Neuronal stem cell (in vitro differentiated cells): ENCODE measurements around the gene PTPN14. TPM values are rescaled to one million over a fixed set of nuclear protein-coding genes. Genes with fewer than 3 reads are reported as not detected.
"Not testable (repeated sequence)": the region's sequence is repeated elsewhere in the genome, so short reads cannot be mapped to it uniquely, and the experiment has no call there.

ENCODE experiments used
- DNase-seq: peaks from one replicate; pipeline ENCODE4 v3.0.0-alpha.2; 2013; ENCODE audit warnings: low spot score
- H2AFZ ChIP-seq: one replicate; pipeline ENCODE4 v1.6.1; 2013; ENCODE audit warnings: mild to moderate bottlenecking, low read length, inconsistent platforms
- H2AK5ac ChIP-seq: 2 replicates; pipeline ENCODE4 v1.6.1; 2013; ENCODE audit warnings: low read depth, mild to moderate bottlenecking, inconsistent platforms, low read length, moderate library complexity, mixed read lengths
- H2BK120ac ChIP-seq: 2 replicates; pipeline ENCODE4 v1.6.1; 2013; ENCODE audit warnings: low read depth, mild to moderate bottlenecking, inconsistent platforms, low read length, moderate library complexity, mixed read lengths
- H2BK12ac ChIP-seq: one replicate; pipeline ENCODE4 v1.6.1; 2013; ENCODE audit warnings: low read length, inconsistent platforms
- H2BK15ac ChIP-seq: 2 replicates; pipeline ENCODE4 v1.6.1; 2013; ENCODE audit warnings: mild to moderate bottlenecking, low read length, inconsistent platforms, mixed read lengths
- H2BK5ac ChIP-seq: one replicate; pipeline ENCODE4 v1.6.1; 2013; ENCODE audit warnings: inconsistent platforms, mild to moderate bottlenecking, low read length, moderate library complexity
- H3K14ac ChIP-seq: one replicate; pipeline ENCODE4 v1.6.1; 2013; ENCODE audit warnings: low read length, inconsistent platforms
- H3K18ac ChIP-seq: 2 replicates; pipeline ENCODE4 v1.6.1; 2013; ENCODE audit warnings: low read length, inconsistent platforms
- H3K23ac ChIP-seq: 2 replicates; pipeline ENCODE4 v1.6.1; 2013; ENCODE audit warnings: low read depth, mild to moderate bottlenecking, mixed read lengths, low read length, inconsistent platforms; ENCODE audit not compliant: poor library complexity
- H3K27ac ChIP-seq: replicated peaks from 3 replicates; pipeline ENCODE4 v1.5.1; 2013; ENCODE audit warnings: low read length, inconsistent platforms
- H3K27me3 ChIP-seq, 3 experiments: 2 replicates each; pipeline ENCODE4 v1.6.1; 2013; ENCODE audit warnings: low read length in 3 of 3, mild to moderate bottlenecking in 2 of 3, inconsistent platforms in 1 of 3, low read depth in 1 of 3, mixed read lengths in 1 of 3, moderate library complexity in 1 of 3; ENCODE audit not compliant: control insufficient read depth in 3 of 3, insufficient read depth in 3 of 3
- H3K36me3 ChIP-seq, 2 donors: replicated peaks in 1 of 2; 2 replicates each; pipeline ENCODE4 v1.6.1; 2013; ENCODE audit warnings: low read length in 2 of 2; ENCODE audit not compliant: control insufficient read depth in 2 of 2, insufficient read depth in 2 of 2
- H3K4ac ChIP-seq: 2 replicates; pipeline ENCODE4 v1.6.1; 2013; ENCODE audit warnings: inconsistent platforms, mild to moderate bottlenecking, low read length, moderate library complexity
- H3K4me1 ChIP-seq, 2 donors: 1 replicate in 1 of 2; 2 replicates in 1 of 2; pipeline ENCODE4 v1.6.1; 2013; ENCODE audit warnings: low read length in 2 of 2, low read depth in 1 of 2; ENCODE audit not compliant: control insufficient read depth in 2 of 2, insufficient read depth in 1 of 2
- H3K4me2 ChIP-seq: one replicate; pipeline ENCODE4 v1.6.1; 2013; ENCODE audit warnings: mild to moderate bottlenecking, low read length, inconsistent platforms; ENCODE audit not compliant: insufficient read depth, poor library complexity, severe bottlenecking
- H3K4me3 ChIP-seq, 2 donors: 2 replicates each; pipeline ENCODE4 v1.5.1; 2013; ENCODE audit warnings: low read length in 2 of 2, mild to moderate bottlenecking in 2 of 2, inconsistent platforms in 1 of 2, moderate library complexity in 1 of 2
- H3K79me1 ChIP-seq: one replicate; pipeline ENCODE4 v1.6.1; 2013; ENCODE audit warnings: low read depth, mild to moderate bottlenecking, inconsistent platforms, low read length, moderate library complexity
- H3K9ac ChIP-seq: one replicate; pipeline ENCODE4 v1.6.1; 2013; ENCODE audit warnings: mild to moderate bottlenecking, low read depth, low read length, inconsistent platforms; ENCODE audit not compliant: poor library complexity
- H3K9me3 ChIP-seq, 2 donors: replicated peaks in 1 of 2; 2 replicates each; pipeline versions ENCODE3 to v1.6.1; 2013; ENCODE audit warnings: low read length in 2 of 2, mild to moderate bottlenecking in 2 of 2, inconsistent platforms in 1 of 2, low read depth in 1 of 2, mixed read lengths in 1 of 2, moderate library complexity in 1 of 2; ENCODE audit not compliant: control insufficient read depth in 2 of 2, insufficient read depth in 1 of 2
- H4K8ac ChIP-seq: one replicate; pipeline ENCODE4 v1.6.1; 2013; ENCODE audit warnings: low read depth, mild to moderate bottlenecking, inconsistent platforms, low read length, moderate library complexity
- H4K91ac ChIP-seq: one replicate; pipeline ENCODE4 v1.6.1; 2013; ENCODE audit warnings: low read length, low read depth, mild to moderate bottlenecking, inconsistent platforms; ENCODE audit not compliant: poor library complexity
- WGBS, 2 donors: extraction: QIAGEN DNeasy Blood & Tissue Kit; methylation state at CpG; one replicate each; pipeline ENCODE4 v1.1.7; 2013; ENCODE audit warnings: missing lambda C conversion rate in 2 of 2, mixed read lengths in 1 of 2; ENCODE audit not compliant: insufficient read length in 2 of 2, insufficient replicate concordance in 1 of 2; ENCODE audit errors: extremely low coverage in 2 of 2; 5-methylcytosine and 5-hydroxymethylcytosine counted together
- polyA plus RNA-seq, 2 experiments: library from polyadenylated mRNA; stranded (reverse); fragments of 200-250 nt; gene quantifications; one replicate each; pipeline ENCODE4 v1.2.3, GENCODE V29; 2013

Gene PTPN14
- 10.2 TPM for polyA plus RNA-seq (2013, experiment 1 of 2)
- polyA plus RNA-seq (2013, experiment 2 of 2): 11.0 TPM

DNA sequence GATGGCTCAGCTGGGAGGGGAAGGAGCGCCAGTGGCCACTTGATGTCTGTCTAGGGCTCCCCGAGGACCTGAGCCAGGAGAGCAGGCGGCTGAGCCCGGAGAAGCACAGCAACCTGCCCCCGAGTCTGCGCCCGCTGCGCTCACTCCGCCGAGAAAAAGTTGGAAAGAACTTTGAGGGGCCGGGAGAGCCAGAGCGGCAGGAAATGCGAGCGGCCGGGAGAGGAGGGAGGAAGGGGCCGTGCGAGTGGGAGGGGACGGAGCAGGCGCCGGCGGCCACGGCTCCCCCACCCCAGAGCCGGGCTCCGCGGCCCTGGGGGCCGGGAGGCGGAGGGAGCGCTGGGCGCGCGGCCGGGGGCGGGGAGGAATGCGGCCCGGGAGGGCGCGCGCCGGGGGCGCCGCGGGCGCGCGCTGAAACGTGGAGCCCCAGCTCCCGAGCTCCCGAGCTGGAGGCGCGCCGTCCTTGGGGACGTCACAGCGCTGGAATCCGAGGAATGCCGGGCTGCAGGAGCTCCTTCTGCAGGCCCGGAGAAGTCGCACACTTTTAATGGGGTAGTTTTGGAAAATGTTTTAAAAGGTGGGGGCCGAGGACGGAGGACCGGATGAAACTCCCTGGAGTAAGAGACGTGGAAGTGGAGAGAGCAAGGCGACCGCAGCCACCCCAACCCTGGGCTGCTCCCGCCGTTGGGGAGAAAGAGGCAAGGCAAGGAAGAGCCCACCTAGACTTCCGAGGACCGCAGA lies at the start of gene PTPN14:
Gene PTPN14, minus strand, starts transcription at position 167 of the 738 bp plus-strand sequence. CDS start 86,799 bp downstream, outside the sequence.
- no peaks in the 10 kb centered on the region for H3K9me3 ChIP-seq
- H2AK5ac ChIP-seq: peak within 1 kb of the TSS; percentile 67
- H3K9ac ChIP-seq: peak within 1 kb of the TSS; percentile 93
- no peak within 1 kb of the TSS for H2BK12ac ChIP-seq
- peak within 1 kb of the TSS; percentile 95 for H3K27ac ChIP-seq
- H3K27me3 ChIP-seq: no peaks in the 10 kb centered on the region
- H3K4me2 ChIP-seq: peak within 1 kb of the TSS; percentile 88
- peak within 1 kb of the TSS; percentile 64 to 97 for H3K4me3 ChIP-seq
- H3K18ac ChIP-seq: peak within 1 kb of the TSS; percentile 98
- H2BK120ac ChIP-seq: peak within 1 kb of the TSS; percentile 76
- no peaks in the 10 kb centered on the region for H3K36me3 ChIP-seq
- H3K79me1 ChIP-seq: no peaks in the 10 kb centered on the region
- H3K14ac ChIP-seq: peak within 1 kb of the TSS; percentile 65
- H3K4me1 ChIP-seq: peaks cover 11% of the 10 kb centered on the region in 2 donors
- no peak within 1 kb of the TSS for H3K4ac ChIP-seq
- H4K91ac ChIP-seq: peak within 1 kb of the TSS; percentile 3
- peak within 1 kb of the TSS; percentile 66 for H4K8ac ChIP-seq
- peak within 1 kb of the TSS; percentile 90 for H2AFZ ChIP-seq
- peak; percentile 94 for DNase-seq
- H3K23ac ChIP-seq: peak within 1 kb of the TSS; percentile 90
- peak within 1 kb of the TSS; percentile 58 for H2BK5ac ChIP-seq
- H2BK15ac ChIP-seq: peak within 1 kb of the TSS; percentile 75
- WGBS, 2 donors: no CpG with 5 or more reads among the region's 67 CpGs

GRCh38 chr1:214593158-214593557 lies 41.8 kb upstream of the PTPN14 start:
- Histone ChIP-seq H3K4ac (no peak overlapping the region), H3K36me3 (no peaks in the 10 kb centered on the region), H3K4me3 (no peak overlapping the region), H3K9ac (no peak overlapping the region), H3K23ac (no peak overlapping the region), H2BK15ac (no peak overlapping the region), H2AFZ (no peak overlapping the region), H2BK5ac (no peak overlapping the region), H2BK120ac (no peak overlapping the region), H2AK5ac (no peak overlapping the region), H3K4me2 (no peak overlapping the region), H3K4me1 (no peaks in the 10 kb centered on the region), H3K9me3 (no peaks in the 10 kb centered on the region), H4K91ac (no peak overlapping the region), H3K79me1 (no peaks in the 10 kb centered on the region), H2BK12ac (no peak overlapping the region), H4K8ac (no peak overlapping the region), H3K27ac (no peak overlapping the region), H3K14ac (no peak overlapping the region), H3K27me3 (peaks cover 0 to 4% (median 0%) of the 10 kb centered on the region in 3 experiments), H3K18ac (no peak overlapping the region)
- DNase-seq: no peak

GRCh38 chr1:214591918-214592317 lies 40.5 kb upstream of the PTPN14 start:
- not testable (repeated sequence) for H4K91ac ChIP-seq, H2BK15ac ChIP-seq, H2BK5ac ChIP-seq, H3K9me3 ChIP-seq, H2AFZ ChIP-seq, H3K18ac ChIP-seq, H3K4me3 ChIP-seq, H3K14ac ChIP-seq, H3K27ac ChIP-seq, H2AK5ac ChIP-seq, H3K23ac ChIP-seq, H3K79me1 ChIP-seq, DNase-seq, H3K4me2 ChIP-seq, H3K27me3 ChIP-seq, H3K4ac ChIP-seq, H3K36me3 ChIP-seq, H2BK12ac ChIP-seq, H4K8ac ChIP-seq, H3K9ac ChIP-seq, H2BK120ac ChIP-seq, H3K4me1 ChIP-seq
- no CpG with 5 or more reads among the region's 8 CpGs for WGBS, 2 donors

- H2AFZ ChIP-seq: no peak overlapping the region
- no peak overlapping the region for H4K91ac ChIP-seq
- no peak overlapping the region for H2BK120ac ChIP-seq
- no peak overlapping the region for H3K27ac ChIP-seq
- H3K4me2 ChIP-seq: no peak overlapping the region
- H3K4me3 ChIP-seq: no peak overlapping the region
- H3K9me3 ChIP-seq: no peaks in the 10 kb centered on the region
- no peak overlapping the region for H4K8ac ChIP-seq
- no peak overlapping the region for H2AK5ac ChIP-seq
- H3K4me1 ChIP-seq: no peaks in the 10 kb centered on the region
- no peak overlapping the region for H2BK5ac ChIP-seq
- H3K14ac ChIP-seq: no peak overlapping the region
- 100% methylated on average over 1 of the region's 5 CpGs for WGBS, 2 donors
- H3K23ac ChIP-seq: no peak overlapping the region
- no peak overlapping the region for H2BK15ac ChIP-seq
- no peaks in the 10 kb centered on the region for H3K79me1 ChIP-seq
- no peak overlapping the region for H3K18ac ChIP-seq
- no peak overlapping the region for H3K4ac ChIP-seq
- H3K36me3 ChIP-seq: no peaks in the 10 kb centered on the region
- DNase-seq: no peak
- H2BK12ac ChIP-seq: no peak overlapping the region
- peaks cover 0 to 6% (median 0%) of the 10 kb centered on the region in 3 experiments for H3K27me3 ChIP-seq
- no peak overlapping the region for H3K9ac ChIP-seq
These were observed 39.3 kb upstream of the PTPN14 start for GRCh38 chr1:214590696-214591095.
